ENCODE results near the gene IDH1. TPM values are rescaled to one million over a fixed set of nuclear protein-coding genes. Genes with fewer than 3 reads are reported as not detected.
A peak's percentile ranks its signal among the peaks of the same experiment; 100 is the strongest.
"Not testable (repeated sequence)": the region's sequence is repeated elsewhere in the genome, so short reads cannot be mapped to it uniquely, and the experiment has no call there.

The IDH1 gene
- total RNA-seq, 4 donors from 2014 or later: 13.7 to 45.0 (median 36.9) TPM

DNA sequence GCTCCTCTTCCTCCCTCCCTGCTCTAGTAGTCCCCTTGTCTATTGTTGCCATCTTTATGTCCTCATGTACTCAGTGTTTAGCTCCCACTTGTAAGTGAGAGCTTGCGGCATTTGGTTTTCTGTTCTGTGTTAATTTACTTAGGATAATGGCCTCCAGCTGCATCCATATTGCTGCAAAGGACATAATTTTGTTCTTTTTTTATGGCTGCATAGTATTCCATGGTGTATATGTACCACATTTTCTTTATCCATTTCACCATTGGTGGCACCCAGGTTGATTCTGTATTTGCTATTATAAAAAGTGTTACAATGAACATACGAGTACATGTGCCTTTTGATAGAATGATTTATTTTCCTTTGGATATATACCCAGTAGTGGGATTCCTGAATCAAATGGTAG is 23.7 kb upstream of the IDH1 start:
- 98 to 100% methylated on average over 2 of the region's 2 CpGs for WGBS, 2 donors
- no peak overlapping the region for H3K4me3 ChIP-seq (ENCODE audit: low read depth, poor library complexity, severe bottlenecking)
- no peak for DNase-seq (ENCODE audit: low spot score in 2 of 2)
- no peak for TF ChIP-seq CTCF (IDR thresholded peaks at IDR 0.05)
- TF ChIP-seq POLR2A (IDR thresholded peaks at IDR 0.05): no peak
- intact Hi-C loops (cut with DNase I; ENCODE audit: low total_unique reads): no loop called here

GRCh38 chr2:208274748-208275147 is 19.9 kb upstream of the IDH1 start:
- intact Hi-C loops (cut with DNase I; ENCODE audit: low total_unique reads): no loop called here
- TF ChIP-seq POLR2A (IDR thresholded peaks at IDR 0.05): no peak
- TF ChIP-seq CTCF (IDR thresholded peaks at IDR 0.05): no peak
- no peak overlapping the region for H3K4me3 ChIP-seq (ENCODE audit: low read depth, poor library complexity, severe bottlenecking)
- DNase-seq (ENCODE audit: low spot score in 2 of 2): no peak

GRCh38 chr2:208269091-208269490 is 14.2 kb upstream of the IDH1 start:
- WGBS, 2 donors: 88 to 97% methylated on average over 2 of the region's 2 CpGs
- no peak for DNase-seq (ENCODE audit: low spot score in 2 of 2)
- H3K4me3 ChIP-seq (ENCODE audit: low read depth, poor library complexity, severe bottlenecking): no peak overlapping the region
- TF ChIP-seq CTCF (IDR thresholded peaks at IDR 0.05) (no peak), POLR2A (IDR thresholded peaks at IDR 0.05) (no peak)
- intact Hi-C loops (cut with DNase I; ENCODE audit: low total_unique reads): no loop called here

DNA sequence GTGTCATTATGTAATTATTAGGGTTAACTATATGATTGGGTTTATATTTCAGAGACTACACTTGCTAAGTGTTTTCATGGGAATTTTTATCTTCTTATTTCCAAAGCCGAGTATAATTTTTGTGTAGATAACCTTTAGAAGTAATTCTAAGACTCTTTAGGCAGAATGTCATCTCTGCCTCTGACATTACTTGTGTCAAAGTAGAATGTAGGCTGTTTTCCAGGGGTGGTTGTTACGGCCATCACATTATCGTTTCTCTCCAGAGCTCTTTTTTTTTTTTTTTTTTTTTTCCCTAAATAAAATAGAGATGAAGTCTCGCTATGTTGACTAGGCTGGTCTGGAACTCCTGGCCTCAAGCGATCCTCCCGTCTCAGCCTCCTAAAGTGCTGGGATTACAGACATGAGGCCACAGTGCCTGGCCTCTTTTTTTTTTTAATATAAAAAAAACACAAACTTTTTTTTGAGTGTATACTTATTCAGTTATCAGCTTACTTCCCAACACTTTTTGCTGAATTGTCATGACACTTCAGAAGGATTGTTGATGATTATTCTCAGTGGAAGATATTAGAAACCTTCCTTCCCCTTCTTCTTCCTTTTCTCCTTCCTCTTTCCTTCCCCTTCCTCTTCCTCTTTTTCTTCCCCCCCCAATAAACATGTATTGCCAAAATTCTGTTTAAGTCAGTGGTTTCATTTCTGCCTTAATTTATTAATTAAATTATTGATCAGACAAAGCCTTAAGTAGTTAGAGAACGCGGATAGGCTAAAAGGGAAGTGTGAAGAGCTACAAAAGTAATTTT is 13.5 kb upstream of the IDH1 start:
- no peak for TF ChIP-seq POLR2A (IDR thresholded peaks at IDR 0.05)
- TF ChIP-seq CTCF (IDR thresholded peaks at IDR 0.05): no peak
- intact Hi-C loops (cut with DNase I; ENCODE audit: low total_unique reads): no loop called here
- no peak overlapping the region for H3K4me3 ChIP-seq (ENCODE audit: low read depth, poor library complexity, severe bottlenecking)
- 76 to 80% methylated on average over 8 of the region's 8 CpGs for WGBS, 2 donors
- DNase-seq (ENCODE audit: low spot score in 2 of 2): no peak

GRCh38 chr2:208267526-208267925 is 12.7 kb upstream of the IDH1 start:
- 73 to 83% methylated on average over 17 to 21 of the region's 22 CpGs for WGBS, 2 donors
- DNase-seq (ENCODE audit: low spot score in 2 of 2); H3K4me3 ChIP-seq (ENCODE audit: low read depth, poor library complexity, severe bottlenecking); intact Hi-C loops (cut with DNase I; ENCODE audit: low total_unique reads): not testable (repeated sequence)

DNA sequence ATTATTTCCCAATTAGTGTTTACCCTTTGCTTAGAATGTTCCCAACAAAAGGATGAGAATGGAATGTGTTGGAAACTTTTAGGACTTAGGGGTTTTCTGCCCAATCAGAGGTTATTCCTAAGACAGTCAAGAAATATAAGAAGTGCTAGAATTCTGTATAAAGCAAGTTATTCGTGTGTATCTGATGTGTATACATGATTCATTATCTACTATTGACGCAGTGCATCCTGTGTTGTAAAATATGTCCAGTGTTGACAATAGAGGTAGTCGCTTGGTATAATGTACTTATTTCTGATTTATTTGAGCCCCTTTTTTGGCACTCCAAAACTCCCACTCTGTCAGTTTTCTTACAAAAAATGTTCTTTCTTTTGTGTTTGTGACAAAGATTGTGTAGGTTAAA is 12.1 kb upstream of the IDH1 start:
- peak overlapping the region; percentile 98 for H3K4me3 ChIP-seq (ENCODE audit: low read depth, poor library complexity, severe bottlenecking)
- WGBS, 2 donors: 6 to 8% methylated on average over 3 of the region's 3 CpGs
- intact Hi-C loops (cut with DNase I; ENCODE audit: low total_unique reads): no loop called here
- TF ChIP-seq POLR2A (IDR thresholded peaks at IDR 0.05) (no peak), CTCF (IDR thresholded peaks at IDR 0.05) (no peak)
- no peak for DNase-seq (ENCODE audit: low spot score in 2 of 2)

All from lower leg skin (tissue), 4 donors.